Suppressor macrophage treated with lipopolysaccharide for 4 hours (primary cell): ENCODE data around the gene MGRN1.
"Not testable (repeated sequence)": the region's sequence is repeated elsewhere in the genome, so short reads cannot be mapped to it uniquely, and the experiment has no call there.

Experiments used
- DNase-seq: peaks from one replicate; pipeline ENCODE4 v3.0.0-alpha.2; 2020

The MGRN1 gene

DNA sequence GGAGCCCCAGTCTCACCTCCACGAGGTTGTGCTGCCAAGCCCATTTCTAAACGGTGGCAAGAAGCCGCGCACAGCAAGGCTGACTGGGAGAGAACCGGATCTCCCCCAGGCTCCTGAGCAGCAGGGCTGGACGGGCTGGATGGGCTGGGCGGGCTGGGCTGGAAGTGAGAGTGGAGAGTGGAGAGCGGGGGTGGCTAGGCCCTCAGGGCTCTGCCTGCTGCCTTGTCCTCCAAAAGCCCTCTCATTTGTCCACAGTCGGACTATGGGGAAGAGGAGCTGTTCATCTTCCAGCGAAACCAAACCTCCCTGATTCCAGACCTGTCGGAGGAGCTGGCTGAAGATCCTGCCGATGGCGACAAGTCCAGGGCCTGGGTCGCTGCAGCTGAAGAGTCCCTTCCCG is 112.9 kb downstream of the MGRN1 start:
- DNase-seq: no peak

DNA sequence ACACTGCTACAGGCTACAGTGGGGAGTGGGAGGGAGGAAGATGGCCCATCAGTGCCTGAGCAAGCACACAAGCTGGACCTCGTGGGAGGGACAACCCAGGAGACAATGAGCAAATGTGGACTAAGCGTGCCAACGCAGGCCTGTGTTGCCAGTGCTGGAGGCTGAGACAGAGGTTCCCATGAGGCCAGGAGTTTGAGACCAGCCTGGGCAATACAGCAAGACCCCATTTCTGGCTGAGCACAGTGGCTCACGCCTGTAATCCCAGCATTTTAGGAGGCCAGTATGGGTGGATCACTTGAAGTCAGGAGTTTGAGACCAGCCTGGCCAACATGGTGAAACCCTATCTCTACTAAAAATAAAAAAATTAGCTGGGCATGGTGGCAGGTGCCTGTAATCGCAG is 113.7 kb downstream of the MGRN1 start:
- DNase-seq: not testable (repeated sequence)
